Measurements from ENCODE around the gene ENOX2. TPM values are rescaled to one million over a fixed set of nuclear protein-coding genes. Genes with fewer than 3 reads are reported as not detected.

ENOX2 gene
- total and polyA plus RNA-seq, 2 donors (not counting 1 experiment from before 2014, with no cell fraction given): 7.6 to 12.9 TPM

DNA sequence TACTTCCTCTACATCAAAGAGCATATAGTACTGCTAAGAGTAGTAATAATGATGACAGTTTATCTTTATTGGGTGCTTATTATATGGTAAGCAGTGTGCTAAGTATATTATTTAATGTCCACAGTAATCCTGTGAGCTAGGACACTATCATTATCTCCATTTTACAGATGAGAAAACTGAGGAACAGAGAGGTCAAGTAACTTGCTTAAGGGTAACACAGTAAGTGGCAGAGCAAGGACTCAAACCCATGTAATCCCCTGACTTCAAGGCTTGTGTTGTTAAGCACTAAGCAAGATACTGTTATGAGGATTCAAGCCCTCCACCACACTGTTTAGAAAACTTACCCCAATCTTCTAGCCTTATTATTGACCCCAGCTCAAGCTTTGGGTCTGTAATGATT lies 202.4 kb downstream of the ENOX2 start:
- H2AFZ ChIP-seq (ENCODE audit: low read length): no peak overlapping the region
- H3K9me3 ChIP-seq (ENCODE audit: control insufficient read depth, insufficient read depth, low read depth, low read length): no peaks in the 10 kb centered on the region
- no peaks in the 10 kb centered on the region for H3K36me3 ChIP-seq (ENCODE audit: control insufficient read depth, insufficient read depth, low read length)
- no peak overlapping the region for H3K4me2 ChIP-seq (ENCODE audit: extremely low read depth, insufficient read depth, low read length)
- no peaks in the 10 kb centered on the region for H3K27me3 ChIP-seq (ENCODE audit: control insufficient read depth, insufficient read depth, low read length)
- no peaks in the 10 kb centered on the region for H4K20me1 ChIP-seq (ENCODE audit: control insufficient read depth, extremely low read depth, insufficient read depth, low read length)
- no peak overlapping the region for H3K27ac ChIP-seq (ENCODE audit: insufficient read depth, low read length)
- DNase-seq (ENCODE audit: low read depth in 2 of 2): no peak
- H3K4me3 ChIP-seq (replicated peaks in 1 of 4; ENCODE audit: control extremely low read depth in 1 of 4, insufficient read depth in 1 of 4, low read depth in 3 of 4, low read length in 4 of 4): no peak overlapping the region
- H3K4me1 ChIP-seq (ENCODE audit: control insufficient read depth, extremely low read depth, insufficient read depth, low read length): no peaks in the 10 kb centered on the region
- H3K79me2 ChIP-seq (ENCODE audit: control insufficient read depth, insufficient read depth, low read length): no peaks in the 10 kb centered on the region
- TF ChIP-seq EZH2 (IDR thresholded peaks at IDR 0.05; ENCODE audit: low read length, missing control alignments): no peak
- TF ChIP-seq, protein P1, sequence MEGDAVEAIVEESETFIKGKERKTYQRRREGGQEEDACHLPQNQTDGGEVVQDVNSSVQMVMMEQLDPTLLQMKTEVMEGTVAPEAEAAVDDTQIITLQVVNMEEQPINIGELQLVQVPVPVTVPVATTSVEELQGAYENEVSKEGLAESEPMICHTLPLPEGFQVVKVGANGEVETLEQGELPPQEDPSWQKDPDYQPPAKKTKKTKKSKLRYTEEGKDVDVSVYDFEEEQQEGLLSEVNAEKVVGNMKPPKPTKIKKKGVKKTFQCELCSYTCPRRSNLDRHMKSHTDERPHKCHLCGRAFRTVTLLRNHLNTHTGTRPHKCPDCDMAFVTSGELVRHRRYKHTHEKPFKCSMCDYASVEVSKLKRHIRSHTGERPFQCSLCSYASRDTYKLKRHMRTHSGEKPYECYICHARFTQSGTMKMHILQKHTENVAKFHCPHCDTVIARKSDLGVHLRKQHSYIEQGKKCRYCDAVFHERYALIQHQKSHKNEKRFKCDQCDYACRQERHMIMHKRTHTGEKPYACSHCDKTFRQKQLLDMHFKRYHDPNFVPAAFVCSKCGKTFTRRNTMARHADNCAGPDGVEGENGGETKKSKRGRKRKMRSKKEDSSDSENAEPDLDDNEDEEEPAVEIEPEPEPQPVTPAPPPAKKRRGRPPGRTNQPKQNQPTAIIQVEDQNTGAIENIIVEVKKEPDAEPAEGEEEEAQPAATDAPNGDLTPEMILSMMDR (conservative IDR thresholded peaks at IDR 0.05 in 1 of 2, IDR thresholded peaks at IDR 0.05 in 1 of 2; ENCODE audit: low read depth in 1 of 2, low read length in 2 of 2): no peak
- no peak overlapping the region for H3K9ac ChIP-seq (ENCODE audit: insufficient read depth, low read length)

GRCh38 chrX:130699618-130700017 lies 203.4 kb downstream of the ENOX2 start:
- no peaks in the 10 kb centered on the region for H3K79me2 ChIP-seq (ENCODE audit: control insufficient read depth, insufficient read depth, low read length)
- H3K27ac ChIP-seq (ENCODE audit: insufficient read depth, low read length): no peak overlapping the region
- H3K4me1 ChIP-seq (ENCODE audit: control insufficient read depth, extremely low read depth, insufficient read depth, low read length): no peaks in the 10 kb centered on the region
- TF ChIP-seq, protein P1 (conservative IDR thresholded peaks at IDR 0.05 in 1 of 2, IDR thresholded peaks at IDR 0.05 in 1 of 2; ENCODE audit: low read depth in 1 of 2, low read length in 2 of 2): no peak
- no peak for TF ChIP-seq EZH2 (IDR thresholded peaks at IDR 0.05; ENCODE audit: low read length, missing control alignments)
- no peaks in the 10 kb centered on the region for H4K20me1 ChIP-seq (ENCODE audit: control insufficient read depth, extremely low read depth, insufficient read depth, low read length)
- no peak overlapping the region for H3K4me2 ChIP-seq (ENCODE audit: extremely low read depth, insufficient read depth, low read length)
- no peaks in the 10 kb centered on the region for H3K27me3 ChIP-seq (ENCODE audit: control insufficient read depth, insufficient read depth, low read length)
- H3K4me3 ChIP-seq (replicated peaks in 1 of 4; ENCODE audit: control extremely low read depth in 1 of 4, insufficient read depth in 1 of 4, low read depth in 3 of 4, low read length in 4 of 4): no peak overlapping the region
- DNase-seq (ENCODE audit: low read depth in 2 of 2): no peak
- no peaks in the 10 kb centered on the region for H3K9me3 ChIP-seq (ENCODE audit: control insufficient read depth, insufficient read depth, low read depth, low read length)
- H2AFZ ChIP-seq (ENCODE audit: low read length): no peak overlapping the region
- H3K9ac ChIP-seq (ENCODE audit: insufficient read depth, low read length): no peak overlapping the region
- no peaks in the 10 kb centered on the region for H3K36me3 ChIP-seq (ENCODE audit: control insufficient read depth, insufficient read depth, low read length)

- Histone ChIP-seq H4K20me1 (ENCODE audit: control insufficient read depth, extremely low read depth, insufficient read depth, low read length) (no peaks in the 10 kb centered on the region), H3K4me3 (replicated peaks in 1 of 4; ENCODE audit: control extremely low read depth in 1 of 4, insufficient read depth in 1 of 4, low read depth in 3 of 4, low read length in 4 of 4) (no peak overlapping the region), H3K4me2 (ENCODE audit: extremely low read depth, insufficient read depth, low read length) (no peak overlapping the region), H3K27ac (ENCODE audit: insufficient read depth, low read length) (no peak overlapping the region), H3K9ac (ENCODE audit: insufficient read depth, low read length) (no peak overlapping the region), H3K27me3 (ENCODE audit: control insufficient read depth, insufficient read depth, low read length) (no peaks in the 10 kb centered on the region), H3K9me3 (ENCODE audit: control insufficient read depth, insufficient read depth, low read depth, low read length) (no peaks in the 10 kb centered on the region), H3K79me2 (ENCODE audit: control insufficient read depth, insufficient read depth, low read length) (no peaks in the 10 kb centered on the region), H3K36me3 (ENCODE audit: control insufficient read depth, insufficient read depth, low read length) (no peaks in the 10 kb centered on the region), H2AFZ (ENCODE audit: low read length) (no peak overlapping the region), H3K4me1 (ENCODE audit: control insufficient read depth, extremely low read depth, insufficient read depth, low read length) (no peaks in the 10 kb centered on the region)
- DNase-seq (ENCODE audit: low read depth in 2 of 2): no peak
- TF ChIP-seq EZH2 (IDR thresholded peaks at IDR 0.05; ENCODE audit: low read length, missing control alignments): no peak
- TF ChIP-seq, protein P1 (conservative IDR thresholded peaks at IDR 0.05 in 1 of 2, IDR thresholded peaks at IDR 0.05 in 1 of 2; ENCODE audit: low read depth in 1 of 2, low read length in 2 of 2): no peak
Observed at GRCh38 chrX:130696542-130696941, 206.5 kb downstream of the ENOX2 start.

Measured in fibroblast of lung (primary cell).